Neuronal stem cell (in vitro differentiated cells): ENCODE measurements around the gene GAA.

Experiments used
- DNase-seq: peaks from one replicate; pipeline ENCODE4 v3.0.0-alpha.2; 2013; ENCODE audit warnings: low spot score
- H2AFZ ChIP-seq: one replicate; pipeline ENCODE4 v1.6.1; 2013; ENCODE audit warnings: mild to moderate bottlenecking, low read length, inconsistent platforms
- H2AK5ac ChIP-seq: 2 replicates; pipeline ENCODE4 v1.6.1; 2013; ENCODE audit warnings: low read depth, mild to moderate bottlenecking, inconsistent platforms, low read length, moderate library complexity, mixed read lengths
- H2BK120ac ChIP-seq: 2 replicates; pipeline ENCODE4 v1.6.1; 2013; ENCODE audit warnings: low read depth, mild to moderate bottlenecking, inconsistent platforms, low read length, moderate library complexity, mixed read lengths
- H2BK12ac ChIP-seq: one replicate; pipeline ENCODE4 v1.6.1; 2013; ENCODE audit warnings: low read length, inconsistent platforms
- H2BK15ac ChIP-seq: 2 replicates; pipeline ENCODE4 v1.6.1; 2013; ENCODE audit warnings: mild to moderate bottlenecking, low read length, inconsistent platforms, mixed read lengths
- H2BK5ac ChIP-seq: one replicate; pipeline ENCODE4 v1.6.1; 2013; ENCODE audit warnings: inconsistent platforms, mild to moderate bottlenecking, low read length, moderate library complexity
- H3K14ac ChIP-seq: one replicate; pipeline ENCODE4 v1.6.1; 2013; ENCODE audit warnings: low read length, inconsistent platforms
- H3K18ac ChIP-seq: 2 replicates; pipeline ENCODE4 v1.6.1; 2013; ENCODE audit warnings: low read length, inconsistent platforms
- H3K23ac ChIP-seq: 2 replicates; pipeline ENCODE4 v1.6.1; 2013; ENCODE audit warnings: low read depth, mild to moderate bottlenecking, mixed read lengths, low read length, inconsistent platforms; ENCODE audit not compliant: poor library complexity
- H3K27ac ChIP-seq: replicated peaks from 3 replicates; pipeline ENCODE4 v1.5.1; 2013; ENCODE audit warnings: low read length, inconsistent platforms
- H3K27me3 ChIP-seq, 3 experiments: 2 replicates each; pipeline ENCODE4 v1.6.1; 2013; ENCODE audit warnings: low read length in 3 of 3, mild to moderate bottlenecking in 2 of 3, inconsistent platforms in 1 of 3, low read depth in 1 of 3, mixed read lengths in 1 of 3, moderate library complexity in 1 of 3; ENCODE audit not compliant: control insufficient read depth in 3 of 3, insufficient read depth in 3 of 3
- H3K36me3 ChIP-seq, 2 donors: replicated peaks in 1 of 2; 2 replicates each; pipeline ENCODE4 v1.6.1; 2013; ENCODE audit warnings: low read length in 2 of 2; ENCODE audit not compliant: control insufficient read depth in 2 of 2, insufficient read depth in 2 of 2
- H3K4ac ChIP-seq: 2 replicates; pipeline ENCODE4 v1.6.1; 2013; ENCODE audit warnings: inconsistent platforms, mild to moderate bottlenecking, low read length, moderate library complexity
- H3K4me1 ChIP-seq, 2 donors: 1 replicate in 1 of 2; 2 replicates in 1 of 2; pipeline ENCODE4 v1.6.1; 2013; ENCODE audit warnings: low read length in 2 of 2, low read depth in 1 of 2; ENCODE audit not compliant: control insufficient read depth in 2 of 2, insufficient read depth in 1 of 2
- H3K4me2 ChIP-seq: one replicate; pipeline ENCODE4 v1.6.1; 2013; ENCODE audit warnings: mild to moderate bottlenecking, low read length, inconsistent platforms; ENCODE audit not compliant: insufficient read depth, poor library complexity, severe bottlenecking
- H3K4me3 ChIP-seq, 2 donors: 2 replicates each; pipeline ENCODE4 v1.5.1; 2013; ENCODE audit warnings: low read length in 2 of 2, mild to moderate bottlenecking in 2 of 2, inconsistent platforms in 1 of 2, moderate library complexity in 1 of 2
- H3K79me1 ChIP-seq: one replicate; pipeline ENCODE4 v1.6.1; 2013; ENCODE audit warnings: low read depth, mild to moderate bottlenecking, inconsistent platforms, low read length, moderate library complexity
- H3K9ac ChIP-seq: one replicate; pipeline ENCODE4 v1.6.1; 2013; ENCODE audit warnings: mild to moderate bottlenecking, low read depth, low read length, inconsistent platforms; ENCODE audit not compliant: poor library complexity
- H3K9me3 ChIP-seq, 2 donors: replicated peaks in 1 of 2; 2 replicates each; pipeline versions ENCODE3 to v1.6.1; 2013; ENCODE audit warnings: low read length in 2 of 2, mild to moderate bottlenecking in 2 of 2, inconsistent platforms in 1 of 2, low read depth in 1 of 2, mixed read lengths in 1 of 2, moderate library complexity in 1 of 2; ENCODE audit not compliant: control insufficient read depth in 2 of 2, insufficient read depth in 1 of 2
- H4K8ac ChIP-seq: one replicate; pipeline ENCODE4 v1.6.1; 2013; ENCODE audit warnings: low read depth, mild to moderate bottlenecking, inconsistent platforms, low read length, moderate library complexity
- H4K91ac ChIP-seq: one replicate; pipeline ENCODE4 v1.6.1; 2013; ENCODE audit warnings: low read length, low read depth, mild to moderate bottlenecking, inconsistent platforms; ENCODE audit not compliant: poor library complexity
- WGBS, 2 donors: extraction: QIAGEN DNeasy Blood & Tissue Kit; methylation state at CpG; one replicate each; pipeline ENCODE4 v1.1.7; 2013; ENCODE audit warnings: missing lambda C conversion rate in 2 of 2, mixed read lengths in 1 of 2; ENCODE audit not compliant: insufficient read length in 2 of 2, insufficient replicate concordance in 1 of 2; ENCODE audit errors: extremely low coverage in 2 of 2; 5-methylcytosine and 5-hydroxymethylcytosine counted together

The GAA gene

DNA sequence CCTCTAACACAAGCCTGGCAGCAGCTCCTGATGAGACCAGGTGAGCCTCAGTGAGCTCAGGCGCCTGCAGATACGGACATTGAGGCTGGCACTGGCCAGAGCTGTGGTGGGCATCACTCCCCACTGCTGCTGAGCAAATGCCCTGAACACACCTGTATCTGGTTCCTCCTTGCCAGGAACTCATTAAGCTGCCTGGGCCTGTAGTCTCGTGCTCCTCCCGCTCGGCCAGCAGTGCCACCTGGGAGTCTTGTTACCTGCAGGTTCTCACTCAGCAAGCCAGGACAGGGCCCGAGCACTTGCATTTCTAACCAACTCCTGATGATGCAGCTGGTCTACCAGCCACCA, 32.2 kb downstream of the GAA start:
- Histone ChIP-seq H3K9ac (no peak overlapping the region), H2BK15ac (no peak overlapping the region), H3K18ac (no peak overlapping the region), H3K4me3 (no peak overlapping the region), H4K8ac (no peak overlapping the region), H2BK120ac (no peak overlapping the region), H2AFZ (no peak overlapping the region), H3K9me3 (no peaks in the 10 kb centered on the region), H3K27ac (no peak overlapping the region), H3K36me3 (peaks cover 37 to 63% of the 10 kb centered on the region in 2 donors), H3K27me3 (no peaks in the 10 kb centered on the region), H3K79me1 (peaks cover 3% of the 10 kb centered on the region), H2BK5ac (no peak overlapping the region), H3K23ac (no peak overlapping the region), H4K91ac (no peak overlapping the region), H3K4me2 (no peak overlapping the region), H2AK5ac (no peak overlapping the region), H3K14ac (no peak overlapping the region), H2BK12ac (no peak overlapping the region), H3K4me1 (no peaks in the 10 kb centered on the region), H3K4ac (no peak overlapping the region)
- no peak for DNase-seq
- no CpG with 5 or more reads among the region's 6 CpGs for WGBS, 2 donors

GRCh38 chr17:80137131-80137530, 35.8 kb downstream of the GAA start:
- H3K4me3 ChIP-seq: no peak overlapping the region
- H3K79me1 ChIP-seq: peaks cover 3% of the 10 kb centered on the region
- H3K27me3 ChIP-seq: no peaks in the 10 kb centered on the region
- H3K9me3 ChIP-seq: no peaks in the 10 kb centered on the region
- no peak overlapping the region for H4K91ac ChIP-seq
- WGBS, 2 donors: no CpG with 5 or more reads among the region's 9 CpGs
- no peak overlapping the region for H3K4ac ChIP-seq
- DNase-seq: no peak
- no peak overlapping the region for H2BK15ac ChIP-seq
- H2BK5ac ChIP-seq: no peak overlapping the region
- H3K36me3 ChIP-seq: peaks cover 50 to 98% of the 10 kb centered on the region in 2 donors
- no peak overlapping the region for H3K4me2 ChIP-seq
- H4K8ac ChIP-seq: no peak overlapping the region
- no peak overlapping the region for H3K14ac ChIP-seq
- H3K23ac ChIP-seq: no peak overlapping the region
- no peak overlapping the region for H3K27ac ChIP-seq
- H2AK5ac ChIP-seq: no peak overlapping the region
- H2AFZ ChIP-seq: no peak overlapping the region
- H3K4me1 ChIP-seq: no peaks in the 10 kb centered on the region
- H3K9ac ChIP-seq: peak overlapping the region; percentile 9
- no peak overlapping the region for H3K18ac ChIP-seq
- H2BK120ac ChIP-seq: no peak overlapping the region
- no peak overlapping the region for H2BK12ac ChIP-seq

DNA sequence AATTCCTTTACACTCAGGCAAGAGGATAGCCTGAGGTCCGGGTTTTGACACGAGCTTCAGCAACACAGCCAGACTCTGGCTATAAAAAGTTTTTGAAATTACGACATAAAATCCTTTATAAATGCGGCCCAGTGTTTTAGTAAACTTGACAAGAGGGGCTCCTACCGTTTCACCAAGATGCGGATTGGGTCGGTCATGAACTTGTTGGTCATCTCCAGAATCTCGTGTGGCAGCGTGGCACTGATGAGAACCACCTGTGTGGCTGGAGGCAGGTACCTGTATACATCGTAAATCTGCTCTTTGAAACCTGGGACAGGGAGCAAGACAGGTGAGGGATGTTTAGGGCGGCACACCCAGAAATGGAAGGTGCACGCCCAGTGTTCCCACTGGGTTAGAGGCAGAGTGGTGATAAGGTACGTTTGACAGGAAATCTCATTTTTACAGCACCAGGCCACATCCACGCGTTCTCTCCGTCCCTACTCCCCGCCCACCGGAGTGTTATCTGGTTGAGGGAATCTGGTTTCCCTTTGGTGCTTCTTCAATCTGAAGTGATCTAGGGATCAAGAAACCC, 37.6 kb downstream of the GAA start:
- Histone ChIP-seq H2AK5ac (no peak overlapping the region), H3K27ac (no peak overlapping the region), H2BK15ac (no peak overlapping the region), H3K14ac (no peak overlapping the region), H3K4me1 (no peaks in the 10 kb centered on the region), H3K18ac (no peak overlapping the region), H3K36me3 (peaks cover 44 to 100% of the 10 kb centered on the region in 2 donors), H3K4me3 (peak overlapping the region in 1 of 2 donors; percentile 5), H4K91ac (no peak overlapping the region), H2AFZ (no peak overlapping the region), H3K9me3 (no peaks in the 10 kb centered on the region), H3K27me3 (no peaks in the 10 kb centered on the region), H3K4ac (no peak overlapping the region), H2BK5ac (no peak overlapping the region), H3K9ac (no peak overlapping the region), H3K23ac (no peak overlapping the region), H3K79me1 (peaks cover 6% of the 10 kb centered on the region), H2BK12ac (no peak overlapping the region), H3K4me2 (no peak overlapping the region), H4K8ac (no peak overlapping the region), H2BK120ac (no peak overlapping the region)
- DNase-seq: no peak
- WGBS, 2 donors: no CpG with 5 or more reads among the region's 18 CpGs

DNA sequence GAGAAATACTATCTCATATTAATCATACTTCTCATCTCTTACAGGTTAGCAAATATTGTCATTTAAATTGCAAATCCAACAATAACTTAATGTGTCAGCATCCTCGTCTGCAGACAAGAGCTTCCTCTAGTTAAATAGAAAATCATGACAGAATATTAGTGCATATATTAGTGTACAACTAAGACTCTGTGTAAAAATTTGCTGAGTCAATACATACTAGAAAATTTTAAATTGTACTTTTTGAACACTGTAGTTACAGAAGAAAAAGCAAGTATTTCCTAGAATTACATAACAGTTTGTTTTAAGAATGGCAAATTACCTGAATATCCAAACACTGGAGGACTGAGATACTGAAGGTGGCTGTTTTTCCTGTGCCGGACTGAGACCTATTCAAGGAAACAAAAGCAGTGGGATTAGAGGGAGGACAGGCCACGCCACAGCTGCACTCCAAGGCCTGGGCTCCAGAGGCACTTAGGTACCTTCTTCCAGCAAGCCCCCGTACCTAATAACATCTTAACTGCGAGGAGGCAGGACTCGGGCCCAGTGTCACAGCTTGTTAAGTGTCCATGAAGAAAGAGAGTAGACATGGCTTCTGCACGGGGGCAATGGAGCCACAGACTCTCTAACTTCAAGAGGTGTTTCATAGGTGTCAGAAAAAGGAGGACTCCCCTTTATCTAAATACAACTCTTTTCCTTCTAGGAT, 40.2 kb downstream of the GAA start:
- H2BK12ac ChIP-seq: no peak overlapping the region
- no peak overlapping the region for H4K8ac ChIP-seq
- H3K36me3 ChIP-seq: peaks cover 36 to 91% of the 10 kb centered on the region in 2 donors
- no peak overlapping the region for H2BK15ac ChIP-seq
- no peak overlapping the region for H3K18ac ChIP-seq
- no peak overlapping the region for H3K4me2 ChIP-seq
- H2AFZ ChIP-seq: no peak overlapping the region
- no CpG with 5 or more reads among the region's 7 CpGs for WGBS, 2 donors
- no peak overlapping the region for H2BK120ac ChIP-seq
- H2AK5ac ChIP-seq: no peak overlapping the region
- no peaks in the 10 kb centered on the region for H3K27me3 ChIP-seq
- H2BK5ac ChIP-seq: no peak overlapping the region
- H3K79me1 ChIP-seq: peaks cover 9% of the 10 kb centered on the region
- no peak overlapping the region for H3K9ac ChIP-seq
- peak overlapping the region; percentile 9 for H3K27ac ChIP-seq
- H3K9me3 ChIP-seq: no peaks in the 10 kb centered on the region
- H3K4me1 ChIP-seq: peaks cover 7 to 14% of the 10 kb centered on the region in 2 donors
- H3K23ac ChIP-seq: no peak overlapping the region
- no peak overlapping the region for H3K4ac ChIP-seq
- H3K14ac ChIP-seq: no peak overlapping the region
- no peak overlapping the region for H4K91ac ChIP-seq
- no peak overlapping the region for H3K4me3 ChIP-seq
- no peak for DNase-seq
